GM23248 (cell line): ENCODE results near the gene EFCAB6. TPM values are rescaled to one million over a fixed set of nuclear protein-coding genes. Genes with fewer than 3 reads are reported as not detected.

ENCODE experiments used
- DNase-seq: peaks from one replicate; pipeline ENCODE4 v3.0.0-alpha.2; 2015
- H2AFZ ChIP-seq: fragments of 200-600 bp; sonication (generic); 2 replicates; pipeline ENCODE4 v1.6.1; 2016; ENCODE audit warnings: antibody characterized with exemption
- H3F3A ChIP-seq: fragments of 200-600 bp; sonication (generic); 2 replicates; pipeline ENCODE4 v1.6.1; 2016; ENCODE audit warnings: mild to moderate bottlenecking, antibody characterized with exemption, mixed run types; ENCODE audit not compliant: insufficient read depth
- H3K27ac ChIP-seq: fragments of 200-600 bp; sonication (generic); 2 replicates; pipeline ENCODE4 v1.5.1; 2016; ENCODE audit warnings: mild to moderate bottlenecking
- H3K27me3 ChIP-seq: fragments of 200-600 bp; sonication (generic); replicated peaks from 2 replicates; pipeline ENCODE4 v1.6.1; 2016; ENCODE audit warnings: mild to moderate bottlenecking; ENCODE audit not compliant: insufficient read depth
- H3K36me3 ChIP-seq: fragments of 200-600 bp; sonication (generic); 2 replicates; pipeline ENCODE4 v1.6.1; 2016; ENCODE audit warnings: low read depth, mild to moderate bottlenecking
- H3K4me1 ChIP-seq: fragments of 200-600 bp; sonication (generic); 2 replicates; pipeline ENCODE4 v1.6.1; 2016; ENCODE audit warnings: mild to moderate bottlenecking; ENCODE audit not compliant: insufficient read depth
- H3K4me2 ChIP-seq: fragments of 200-600 bp; sonication (generic); one replicate; pipeline ENCODE4 v1.6.1; 2016; ENCODE audit warnings: mild to moderate bottlenecking; ENCODE audit not compliant: unreplicated experiment
- H3K4me3 ChIP-seq: fragments of 200-600 bp; sonication (generic); 2 replicates; pipeline ENCODE4 v1.5.1; 2016; ENCODE audit warnings: mild to moderate bottlenecking
- H3K79me2 ChIP-seq: fragments of 200-600 bp; sonication (generic); 2 replicates; pipeline ENCODE4 v1.6.1; 2016; ENCODE audit warnings: mild to moderate bottlenecking; ENCODE audit not compliant: insufficient read depth
- H3K9ac ChIP-seq: fragments of 200-600 bp; sonication (generic); 2 replicates; pipeline ENCODE4 v1.6.1; 2016; ENCODE audit warnings: mild to moderate bottlenecking
- H3K9me2 ChIP-seq: fragments of 200-600 bp; sonication (generic); 2 replicates; pipeline ENCODE4 v1.6.1; 2016; ENCODE audit warnings: mixed run types, mild to moderate bottlenecking, moderate library complexity; ENCODE audit not compliant: insufficient read depth
- H3K9me3 ChIP-seq: fragments of 200-600 bp; sonication (generic); one replicate; pipeline ENCODE4 v1.6.1; 2017; ENCODE audit warnings: low read depth
- H4K20me1 ChIP-seq: fragments of 200-600 bp; sonication (generic); 2 replicates; pipeline ENCODE4 v1.6.0; 2016; ENCODE audit not compliant: insufficient read depth
- EZH2 ChIP-seq: fragments of 200-600 bp; sonication (generic); IDR thresholded peaks from 2 replicates; pipeline ENCODE4 v1.6.1; 2018; ENCODE audit warnings: antibody characterized with exemption, mild to moderate bottlenecking; ENCODE audit not compliant: insufficient read depth, poor library complexity, severe bottlenecking
- EZH2phosphoT487 ChIP-seq: fragments of 200-600 bp; sonication (generic); IDR thresholded peaks from 2 replicates; pipeline ENCODE4 v1.6.1; 2018; ENCODE audit warnings: antibody characterized with exemption, moderate library complexity, mild to moderate bottlenecking, low read depth; ENCODE audit not compliant: insufficient read depth
- WGBS, 2 experiments: methylation state at CpG; one replicate each; pipeline ENCODE4 v1.1.6; 2015 to 2017; ENCODE audit warnings: low lambda C conversion rate in 2 of 2, low coverage in 1 of 2; ENCODE audit errors: missing lambda C conversion rate in 2 of 2; 5-methylcytosine and 5-hydroxymethylcytosine counted together
- in situ Hi-C: fragments of 300-500 bp; cut with MboI; formaldehyde crosslinking; loops from 2 replicates; pipeline ENCODE4 v1.15.0; 2020
- polyA plus RNA-seq: library from polyadenylated mRNA; unstranded; fragments of >200 nt; fragmentation: Nextera tagmentation; extraction: Ambion mirVana; gene quantifications from 2 replicates; pipeline ENCODE4 v1.2.1, GENCODE V29; 2016
- total RNA-seq: library from RNA; depleted of rRNA; stranded (reverse); fragments of >200 nt; shearing (Covaris generic); gene quantifications from 2 replicates; pipeline ENCODE4 v1.2.3, GENCODE V29; 2014

Gene EFCAB6
- total and polyA plus RNA-seq, 2 experiments from 2014 or later: 1.5 to 2.1 TPM

DNA sequence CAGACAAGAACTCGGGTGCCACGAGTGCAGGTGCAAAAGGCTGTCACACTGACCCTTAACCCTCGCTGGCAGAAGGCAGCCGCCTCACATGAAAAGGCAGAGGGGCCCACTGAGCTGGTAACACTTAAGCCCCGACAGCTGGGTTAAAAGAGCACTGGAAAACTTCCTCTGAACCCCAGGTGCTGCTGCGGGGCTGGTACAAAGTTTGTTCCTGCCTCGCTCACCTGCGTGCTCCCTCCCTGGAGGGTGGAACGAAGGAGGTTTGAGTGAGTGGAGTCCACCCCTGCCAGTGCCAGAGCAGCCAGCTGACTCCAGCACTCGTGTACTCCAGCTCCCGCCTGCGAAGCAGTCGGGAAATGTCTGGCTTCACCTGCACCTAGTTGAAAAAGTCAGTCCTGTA is 37.6 kb upstream of the EFCAB6 start:
- in situ Hi-C loops: no loop called here
- Histone ChIP-seq H3K27me3 (peaks cover 32% of the 10 kb centered on the region), H3K4me2 (no peak overlapping the region), H3K9me3 (no peaks in the 10 kb centered on the region), H3K36me3 (no peaks in the 10 kb centered on the region), H3K4me1 (no peaks in the 10 kb centered on the region), H3K79me2 (no peaks in the 10 kb centered on the region), H3K9ac (no peak overlapping the region), H3F3A (no peaks in the 10 kb centered on the region), H3K4me3 (no peak overlapping the region), H2AFZ (no peak overlapping the region), H4K20me1 (no peaks in the 10 kb centered on the region), H3K27ac (no peak overlapping the region), H3K9me2 (no peaks in the 10 kb centered on the region)
- 58 to 68% methylated on average over 13 of the region's 13 CpGs for WGBS, 2 experiments
- TF ChIP-seq EZH2 (no peak), EZH2phosphoT487 (no peak)
- DNase-seq: no peak

DNA sequence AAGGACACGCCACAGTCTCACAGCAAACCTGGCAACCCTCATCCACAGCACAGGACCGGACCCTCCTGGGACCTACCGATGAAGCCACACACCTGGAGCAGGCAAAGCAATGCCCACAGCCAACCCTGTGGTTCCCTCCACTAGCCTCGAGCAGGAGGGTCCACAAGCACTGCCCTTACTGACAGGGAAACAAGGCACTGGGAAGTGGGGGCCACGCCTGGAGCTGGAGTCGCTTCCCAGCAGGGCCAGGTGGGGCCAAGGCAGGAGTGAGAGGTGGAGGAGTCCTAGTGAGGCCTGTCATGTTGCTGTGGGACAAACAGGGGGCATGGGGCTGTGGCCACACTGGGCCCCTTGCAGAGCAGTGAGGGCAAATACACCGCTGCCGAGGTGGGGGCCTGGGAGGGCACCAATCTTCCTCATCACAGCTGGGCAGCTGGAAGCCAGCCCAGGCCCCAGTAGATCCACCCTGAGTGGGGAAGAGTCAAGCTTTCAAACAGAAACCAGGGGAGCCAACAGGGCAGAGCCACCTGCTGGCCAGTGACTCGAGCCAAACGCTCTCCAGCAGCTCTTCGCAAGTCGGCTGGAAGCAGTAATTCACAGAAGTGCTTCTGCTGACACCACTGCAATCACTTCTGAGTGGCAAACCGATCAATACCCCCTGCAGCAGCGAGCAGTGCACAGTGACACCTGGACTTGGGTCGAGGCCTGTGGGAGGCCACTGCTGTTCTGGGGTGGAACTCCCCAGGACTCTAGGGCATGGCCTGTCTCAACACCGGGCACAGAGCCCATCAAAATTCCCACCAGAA is 36.5 kb upstream of the EFCAB6 start:
- H3K27me3 ChIP-seq: peaks cover 32% of the 10 kb centered on the region
- DNase-seq: peak; percentile 53
- H3K4me3 ChIP-seq: no peak overlapping the region
- no peak overlapping the region for H3K27ac ChIP-seq
- 28 to 32% methylated on average over 16 of the region's 16 CpGs for whole genome bisulfite sequencing, 2 experiments
- H3K36me3 ChIP-seq: no peaks in the 10 kb centered on the region
- no peak for TF ChIP-seq EZH2
- no peak for TF ChIP-seq EZH2phosphoT487
- H3K9me2 ChIP-seq: no peaks in the 10 kb centered on the region
- H2AFZ ChIP-seq: no peak overlapping the region
- H4K20me1 ChIP-seq: no peaks in the 10 kb centered on the region
- no peak overlapping the region for H3K4me2 ChIP-seq
- H3K79me2 ChIP-seq: no peaks in the 10 kb centered on the region
- H3K9ac ChIP-seq: no peak overlapping the region
- in situ Hi-C loops: no loop called here
- H3K9me3 ChIP-seq: no peaks in the 10 kb centered on the region
- no peaks in the 10 kb centered on the region for H3F3A ChIP-seq
- no peaks in the 10 kb centered on the region for H3K4me1 ChIP-seq

DNA sequence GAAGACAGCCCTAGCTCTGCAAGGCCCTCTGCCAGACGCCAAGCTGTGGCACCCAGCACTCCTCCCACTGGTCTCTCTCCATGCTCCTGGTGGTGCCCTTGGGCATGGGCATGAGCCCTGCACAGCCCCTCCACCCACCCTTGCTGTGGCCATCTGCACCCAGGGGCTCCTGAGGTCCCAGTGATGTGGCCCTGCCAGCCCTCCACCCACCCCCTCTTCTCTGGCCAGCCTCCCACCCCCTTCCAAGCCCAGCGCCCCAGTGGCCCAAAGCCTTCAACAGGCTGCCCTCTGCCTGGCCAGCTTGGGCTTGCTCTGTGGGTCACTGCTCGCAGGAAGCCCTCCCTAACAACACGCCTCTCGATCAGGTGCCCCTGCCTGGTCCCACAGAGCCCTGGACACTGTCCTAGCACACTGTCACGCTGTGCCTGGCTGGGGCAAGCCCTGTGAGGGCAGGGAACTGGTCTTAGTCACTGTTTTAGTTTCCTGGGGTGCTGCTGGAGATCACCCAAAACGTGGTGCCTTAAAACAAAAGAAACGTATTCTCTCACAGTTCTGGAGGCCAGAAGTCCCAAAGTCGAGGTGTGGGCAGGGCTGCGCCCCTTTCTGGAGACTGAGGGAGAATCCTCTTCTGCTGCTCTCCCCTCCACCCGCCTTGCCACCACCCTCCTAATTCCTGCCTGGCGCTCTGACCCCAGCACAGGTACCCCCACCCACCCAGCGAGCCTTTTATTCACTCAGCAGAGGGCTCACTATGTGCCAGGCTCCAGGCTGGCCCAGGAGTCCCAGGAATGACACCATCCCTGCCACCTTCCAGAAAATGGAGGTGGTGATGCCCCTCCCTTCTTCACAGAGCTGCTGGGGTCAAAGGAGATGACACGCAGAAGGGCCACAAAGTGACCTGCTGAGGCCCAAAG is 35.5 kb upstream of the EFCAB6 start:
- Histone ChIP-seq H3K9me2 (no peaks in the 10 kb centered on the region), H3F3A (no peaks in the 10 kb centered on the region), H3K36me3 (no peaks in the 10 kb centered on the region), H3K9ac (no peak overlapping the region), H3K27me3 (peaks cover 32% of the 10 kb centered on the region), H3K4me3 (no peak overlapping the region), H3K4me2 (no peak overlapping the region), H3K27ac (no peak overlapping the region), H3K9me3 (no peaks in the 10 kb centered on the region), H3K4me1 (no peaks in the 10 kb centered on the region), H3K79me2 (no peaks in the 10 kb centered on the region), H2AFZ (no peak overlapping the region), H4K20me1 (no peaks in the 10 kb centered on the region)
- no peak for DNase-seq
- TF ChIP-seq EZH2phosphoT487: no peak
- TF ChIP-seq EZH2: no peak
- WGBS, 2 experiments: 47 to 55% methylated on average over 13 to 14 of the region's 14 CpGs
- in situ Hi-C loops: no loop called here

DNA sequence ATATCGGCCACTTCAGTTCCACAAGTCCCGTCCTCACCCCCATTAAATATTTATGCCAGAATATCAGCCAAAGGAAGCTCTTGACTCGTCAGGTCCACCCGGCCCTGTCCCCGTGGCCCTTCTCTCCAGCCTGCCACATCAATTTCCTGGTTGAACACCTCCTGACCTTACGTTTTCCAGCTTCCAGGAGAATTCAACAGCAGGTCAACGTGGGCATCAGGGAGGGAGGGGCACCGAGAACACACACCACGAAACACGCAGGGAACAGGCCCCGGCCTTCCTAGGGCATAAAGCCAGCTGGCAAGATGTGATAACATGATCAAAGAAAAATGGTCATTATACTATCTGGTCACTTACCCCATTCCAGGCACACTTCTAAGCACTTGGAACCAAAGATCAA is 34.9 kb upstream of the EFCAB6 start:
- Histone ChIP-seq H3K9me2 (no peaks in the 10 kb centered on the region), H3K9ac (no peak overlapping the region), H3K79me2 (no peaks in the 10 kb centered on the region), H3K27me3 (peaks cover 25% of the 10 kb centered on the region), H3K9me3 (no peaks in the 10 kb centered on the region), H3K4me2 (no peak overlapping the region), H4K20me1 (no peaks in the 10 kb centered on the region), H3F3A (no peaks in the 10 kb centered on the region), H2AFZ (no peak overlapping the region), H3K36me3 (no peaks in the 10 kb centered on the region), H3K27ac (no peak overlapping the region), H3K4me3 (no peak overlapping the region), H3K4me1 (no peaks in the 10 kb centered on the region)
- no peak for DNase-seq
- TF ChIP-seq EZH2 (no peak), EZH2phosphoT487 (no peak)
- 61 to 64% methylated on average over 11 of the region's 11 CpGs for WGBS, 2 experiments
- in situ Hi-C loops: no loop called here
